Measurements from ENCODE around the gene RAD51B. TPM values are rescaled to one million over a fixed set of nuclear protein-coding genes. Genes with fewer than 3 reads are reported as not detected.

RAD51B gene
- total and polyA plus RNA-seq, 8 donors, result 10.8 to 18.3 (median 14.1) TPM

DNA sequence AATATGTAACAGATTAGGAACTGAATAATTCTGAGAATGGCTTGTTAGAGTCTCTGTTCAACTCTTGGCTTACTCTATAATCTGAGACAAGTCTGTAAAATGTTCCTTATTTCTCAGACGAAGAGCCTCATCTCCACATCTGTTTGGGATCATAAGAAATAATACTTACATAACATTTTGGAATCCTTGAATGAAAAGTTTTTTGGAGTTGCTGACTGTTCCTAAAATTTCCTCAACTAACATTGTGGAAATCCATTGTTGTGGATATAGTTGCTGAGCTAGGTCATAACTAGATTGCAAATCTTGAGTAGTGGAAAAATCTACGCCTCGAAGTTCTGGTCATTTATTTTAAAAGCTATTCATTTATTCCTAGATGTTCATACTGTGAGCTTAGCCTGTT, 570.4 kb downstream of the RAD51B start:
- Histone ChIP-seq H3K27ac (no peak overlapping the region), H3K9me3 (no peaks in the 10 kb centered on the region), H3K36me3 (no peaks in the 10 kb centered on the region), H3K4me1 (peaks cover 29 to 61% of the 10 kb centered on the region in 2 donors), H3K4me3 (no peak overlapping the region), H3K27me3 (no peaks in the 10 kb centered on the region)
- DNase-seq (no peak), ATAC-seq (no peak)
- TF ChIP-seq, protein P1, sequence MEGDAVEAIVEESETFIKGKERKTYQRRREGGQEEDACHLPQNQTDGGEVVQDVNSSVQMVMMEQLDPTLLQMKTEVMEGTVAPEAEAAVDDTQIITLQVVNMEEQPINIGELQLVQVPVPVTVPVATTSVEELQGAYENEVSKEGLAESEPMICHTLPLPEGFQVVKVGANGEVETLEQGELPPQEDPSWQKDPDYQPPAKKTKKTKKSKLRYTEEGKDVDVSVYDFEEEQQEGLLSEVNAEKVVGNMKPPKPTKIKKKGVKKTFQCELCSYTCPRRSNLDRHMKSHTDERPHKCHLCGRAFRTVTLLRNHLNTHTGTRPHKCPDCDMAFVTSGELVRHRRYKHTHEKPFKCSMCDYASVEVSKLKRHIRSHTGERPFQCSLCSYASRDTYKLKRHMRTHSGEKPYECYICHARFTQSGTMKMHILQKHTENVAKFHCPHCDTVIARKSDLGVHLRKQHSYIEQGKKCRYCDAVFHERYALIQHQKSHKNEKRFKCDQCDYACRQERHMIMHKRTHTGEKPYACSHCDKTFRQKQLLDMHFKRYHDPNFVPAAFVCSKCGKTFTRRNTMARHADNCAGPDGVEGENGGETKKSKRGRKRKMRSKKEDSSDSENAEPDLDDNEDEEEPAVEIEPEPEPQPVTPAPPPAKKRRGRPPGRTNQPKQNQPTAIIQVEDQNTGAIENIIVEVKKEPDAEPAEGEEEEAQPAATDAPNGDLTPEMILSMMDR (IDR thresholded peaks at IDR 0.05), result no peak
- intact Hi-C loops (cut with DNase I), result loop anchor here in 1 of 2 donors (10.0 kb wide), 2 partner anchors 405 to 455 kb away; partner anchors contain the start of gene ZFP36L1

DNA sequence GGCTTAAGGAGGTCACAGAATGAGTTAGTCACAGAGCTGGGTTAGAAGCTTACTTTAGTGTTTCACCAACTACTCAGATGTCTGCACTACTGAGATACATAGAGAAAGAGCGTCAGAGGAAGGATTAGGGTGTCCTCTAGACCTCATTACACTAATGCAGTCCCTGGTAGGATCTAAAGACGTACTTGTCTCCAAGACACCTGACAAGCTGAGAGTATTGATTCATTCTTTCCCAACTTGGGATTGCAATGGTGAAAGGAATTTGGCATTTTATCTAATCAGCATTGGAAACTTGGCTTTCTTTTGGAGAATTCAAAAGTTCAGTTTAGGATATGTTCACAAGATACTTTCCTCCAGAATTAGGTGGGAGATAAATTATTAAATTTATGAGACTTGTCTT, 571.2 kb downstream of the RAD51B start:
- intact Hi-C loops (cut with DNase I), result loop anchor here in 1 of 2 donors (10.0 kb wide), 2 partner anchors 404 to 456 kb away; partner anchors contain the start of gene ZFP36L1
- no peak overlapping the region for H3K4me3 ChIP-seq
- H3K27ac ChIP-seq, result peak overlapping the region in 1 of 2 donors; percentile 74
- DNase-seq (no peak), ATAC-seq (no peak)
- peaks cover 33 to 61% of the 10 kb centered on the region in 2 donors for H3K4me1 ChIP-seq
- TF ChIP-seq, protein P1 (IDR thresholded peaks at IDR 0.05), result no peak
- no peaks in the 10 kb centered on the region for H3K27me3 ChIP-seq
- no peaks in the 10 kb centered on the region for H3K36me3 ChIP-seq
- H3K9me3 ChIP-seq, result no peaks in the 10 kb centered on the region

DNA sequence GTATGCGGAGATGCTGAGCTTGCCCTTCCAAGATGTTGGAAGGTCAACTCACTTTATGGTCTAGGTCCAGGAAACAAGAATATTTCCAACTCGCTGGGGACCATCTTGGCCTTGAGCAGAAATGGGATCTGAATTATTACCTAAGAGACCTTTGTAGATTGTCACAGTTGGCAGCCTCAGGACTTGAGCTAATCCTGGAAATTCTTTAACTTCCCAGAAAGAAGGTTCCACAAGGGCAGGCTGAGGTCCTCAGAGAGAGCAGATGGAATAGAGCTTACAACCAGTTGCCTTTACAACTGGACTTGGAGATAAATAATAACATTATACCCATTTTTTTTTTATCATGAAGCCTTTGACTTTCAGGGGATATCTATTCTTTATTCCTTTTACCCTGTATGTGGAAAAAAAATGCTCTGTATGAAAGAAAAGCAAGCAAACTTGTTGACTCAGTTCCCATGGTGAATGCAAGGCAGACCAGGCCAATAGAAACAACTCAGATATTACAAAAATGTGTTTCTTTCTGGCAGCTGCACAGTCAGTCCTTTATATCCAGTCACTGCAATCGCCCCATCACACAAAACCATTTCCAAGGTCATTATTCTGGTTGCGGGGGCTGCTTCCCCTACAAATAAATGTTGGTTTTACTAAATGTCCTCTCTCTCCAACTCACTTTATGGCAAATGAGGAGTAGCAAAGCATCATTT, 571.9 kb downstream of the RAD51B start:
- H3K36me3 ChIP-seq, result no peaks in the 10 kb centered on the region
- H3K27me3 ChIP-seq, result no peaks in the 10 kb centered on the region
- no peaks in the 10 kb centered on the region for H3K9me3 ChIP-seq
- peaks cover 34 to 61% of the 10 kb centered on the region in 2 donors for H3K4me1 ChIP-seq
- intact Hi-C loops (cut with DNase I), result loop anchor here in 1 of 2 donors (10.0 kb wide), 2 partner anchors 403 to 457 kb away; partner anchors contain the start of gene ZFP36L1
- DNase-seq (peak in 1 of 4 donors; percentile 76), ATAC-seq (peak; percentile 23)
- H3K27ac ChIP-seq, result peak overlapping the region; percentile 65 to 74
- no peak overlapping the region for H3K4me3 ChIP-seq
- TF ChIP-seq, protein P1 (IDR thresholded peaks at IDR 0.05), result no peak

DNA sequence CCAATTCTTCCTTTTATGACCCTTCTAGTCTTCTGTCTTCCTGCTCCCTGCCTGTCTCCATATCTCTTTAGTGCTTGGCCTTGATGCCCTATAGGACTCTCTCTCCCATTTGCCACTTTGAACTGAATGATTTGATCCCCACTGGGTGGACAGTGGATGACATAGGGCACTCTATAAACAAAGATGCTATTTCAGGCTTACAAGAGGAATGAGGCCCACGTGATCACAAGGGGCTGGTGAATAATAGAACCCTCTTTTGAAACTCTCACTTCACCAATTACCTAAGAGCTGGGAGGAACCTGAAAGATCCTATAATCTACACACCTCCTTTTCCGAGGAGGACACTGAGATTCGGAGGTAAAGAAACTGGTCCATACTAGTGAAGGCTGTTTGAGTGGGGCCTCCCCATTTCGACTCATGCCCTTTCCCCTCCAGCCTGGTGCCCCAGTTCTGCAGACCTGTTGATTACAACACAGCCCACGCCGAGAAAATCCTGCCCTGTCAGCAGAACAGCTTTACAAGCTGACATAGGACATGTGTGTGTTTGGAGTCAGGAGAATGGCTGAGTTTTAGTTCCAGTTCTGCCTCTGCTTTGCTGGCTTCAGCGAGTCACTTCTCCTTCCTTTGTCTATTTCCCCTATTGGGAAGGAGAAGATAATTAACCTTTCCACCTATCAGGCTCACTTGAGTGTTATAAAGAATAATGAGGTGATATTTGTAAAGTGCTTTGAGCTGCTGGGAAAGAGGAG, 573.0 kb downstream of the RAD51B start:
- H3K4me3 ChIP-seq, result no peak overlapping the region
- no peaks in the 10 kb centered on the region for H3K36me3 ChIP-seq
- DNase-seq, result peak in 3 of 4 donors; percentile 76 to 84 (median 80)
- H3K4me1 ChIP-seq, result peaks cover 25 to 61% of the 10 kb centered on the region in 2 donors
- peak overlapping the region; percentile 65 to 74 for H3K27ac ChIP-seq
- intact Hi-C loops (cut with DNase I), result loop anchor here in 1 of 2 donors (10.0 kb wide), 2 partner anchors 402 to 458 kb away; partner anchors contain the start of gene ZFP36L1
- no peaks in the 10 kb centered on the region for H3K27me3 ChIP-seq
- ATAC-seq, result peak; percentile 46
- no peaks in the 10 kb centered on the region for H3K9me3 ChIP-seq
- TF ChIP-seq, protein P1 (IDR thresholded peaks at IDR 0.05), result no peak

DNA sequence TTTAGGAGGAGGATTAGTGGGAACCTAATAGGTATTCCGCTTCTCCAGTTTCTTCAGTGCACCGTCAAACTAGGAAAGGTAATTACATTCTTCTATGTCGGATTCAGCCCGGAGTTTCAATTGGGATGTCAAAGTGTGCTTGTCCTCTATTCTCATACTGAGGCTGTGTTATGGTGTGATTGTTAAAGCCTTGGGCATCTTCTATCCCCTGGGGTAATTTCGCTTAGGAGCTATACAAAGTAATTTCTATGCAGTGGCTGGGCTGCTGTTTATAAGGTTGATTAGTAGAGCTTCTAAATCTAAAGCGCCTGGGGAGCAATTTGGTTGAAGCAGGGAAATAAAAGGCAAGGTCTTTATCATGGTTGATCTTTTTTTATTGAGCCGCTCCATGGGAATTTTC, 573.7 kb downstream of the RAD51B start:
- no peaks in the 10 kb centered on the region for H3K9me3 ChIP-seq
- intact Hi-C loops (cut with DNase I), result loop anchor here in 1 of 2 donors (10.0 kb wide), 2 partner anchors 402 to 458 kb away; partner anchors contain the start of gene ZFP36L1
- TF ChIP-seq, protein P1 (IDR thresholded peaks at IDR 0.05), result no peak
- peak overlapping the region; percentile 65 to 74 for H3K27ac ChIP-seq
- H3K4me1 ChIP-seq, result peaks cover 31 to 65% of the 10 kb centered on the region in 2 donors
- H3K36me3 ChIP-seq, result no peaks in the 10 kb centered on the region
- H3K4me3 ChIP-seq, result no peak overlapping the region
- no peak for ATAC-seq
- no peak for DNase-seq
- H3K27me3 ChIP-seq, result no peaks in the 10 kb centered on the region

All from left lung (tissue), 10 donors.